Measurements from ENCODE around the gene NCAM2.

Gene NCAM2

DNA sequence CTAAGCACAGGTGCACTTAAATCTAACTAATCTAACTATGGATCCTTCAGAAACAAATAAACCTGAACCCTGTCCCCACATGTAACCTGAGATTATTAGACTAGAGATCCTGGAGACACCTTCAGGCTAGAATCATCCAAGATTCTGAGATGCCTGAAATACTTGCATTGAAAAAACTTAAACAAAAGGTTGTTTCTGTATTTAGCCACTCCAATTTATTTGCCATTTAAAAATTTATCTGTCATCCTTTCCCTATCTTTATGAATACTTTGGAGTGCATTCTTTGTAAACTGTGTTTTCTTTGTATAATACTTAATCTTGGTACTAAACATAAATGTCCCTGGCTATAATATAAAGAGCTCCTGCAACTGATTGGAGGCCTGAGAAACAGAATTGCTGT lies 270.7 kb downstream of the NCAM2 start:
- CTCF ChIA-PET: interaction anchor here (1.6 kb wide), 1 partner anchor 19 kb away, joined by 3 read pairs; no protein-coding TSS in a partner anchor
- POLR2A ChIA-PET: no interaction called here
- TF ChIP-seq, protein P1, sequence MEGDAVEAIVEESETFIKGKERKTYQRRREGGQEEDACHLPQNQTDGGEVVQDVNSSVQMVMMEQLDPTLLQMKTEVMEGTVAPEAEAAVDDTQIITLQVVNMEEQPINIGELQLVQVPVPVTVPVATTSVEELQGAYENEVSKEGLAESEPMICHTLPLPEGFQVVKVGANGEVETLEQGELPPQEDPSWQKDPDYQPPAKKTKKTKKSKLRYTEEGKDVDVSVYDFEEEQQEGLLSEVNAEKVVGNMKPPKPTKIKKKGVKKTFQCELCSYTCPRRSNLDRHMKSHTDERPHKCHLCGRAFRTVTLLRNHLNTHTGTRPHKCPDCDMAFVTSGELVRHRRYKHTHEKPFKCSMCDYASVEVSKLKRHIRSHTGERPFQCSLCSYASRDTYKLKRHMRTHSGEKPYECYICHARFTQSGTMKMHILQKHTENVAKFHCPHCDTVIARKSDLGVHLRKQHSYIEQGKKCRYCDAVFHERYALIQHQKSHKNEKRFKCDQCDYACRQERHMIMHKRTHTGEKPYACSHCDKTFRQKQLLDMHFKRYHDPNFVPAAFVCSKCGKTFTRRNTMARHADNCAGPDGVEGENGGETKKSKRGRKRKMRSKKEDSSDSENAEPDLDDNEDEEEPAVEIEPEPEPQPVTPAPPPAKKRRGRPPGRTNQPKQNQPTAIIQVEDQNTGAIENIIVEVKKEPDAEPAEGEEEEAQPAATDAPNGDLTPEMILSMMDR (IDR thresholded peaks at IDR 0.05; ENCODE audit: control extremely low read depth, extremely low read depth, low read depth, missing control alignments): no peak
- DNase-seq (ENCODE audit: extremely low spot score): no peak

DNA sequence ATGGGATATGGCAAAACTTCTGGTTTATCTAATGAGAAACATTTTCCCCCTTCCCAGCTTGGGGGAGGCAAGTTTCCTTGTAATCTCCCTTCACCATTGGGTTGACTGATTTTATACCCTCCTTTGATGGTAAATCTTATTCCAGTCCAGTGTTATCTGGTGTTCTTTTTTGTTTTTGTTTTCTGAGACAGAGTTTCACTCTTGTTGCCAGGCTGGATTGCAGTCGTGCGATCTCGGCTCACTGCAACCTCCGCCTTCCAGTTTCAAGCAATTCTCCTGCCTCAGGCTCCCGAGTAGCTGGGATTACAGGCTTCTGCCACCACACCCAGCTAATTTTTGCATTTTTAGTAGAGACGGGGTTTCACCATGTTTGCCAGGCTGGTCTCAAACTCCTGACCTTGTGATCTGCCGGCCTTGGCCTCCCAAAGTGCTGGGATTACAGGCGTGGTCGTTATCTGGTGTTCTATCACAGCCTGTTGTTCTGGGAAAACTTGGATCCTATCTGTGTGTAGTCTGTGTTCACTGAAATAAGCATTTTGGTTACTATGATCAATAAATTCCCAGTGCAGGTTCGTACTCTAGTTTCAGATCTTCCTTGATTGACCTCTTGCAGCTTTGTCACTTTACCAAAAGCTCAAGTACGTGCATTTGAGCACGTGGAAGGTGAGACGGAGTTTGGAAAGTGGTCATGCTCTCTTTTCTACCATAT lies 281.1 kb downstream of the NCAM2 start:
- no peak for DNase-seq (ENCODE audit: extremely low spot score)
- TF ChIP-seq, protein P1 (IDR thresholded peaks at IDR 0.05; ENCODE audit: control extremely low read depth, extremely low read depth, low read depth, missing control alignments): no peak
- POLR2A ChIA-PET: no interaction called here
- CTCF ChIA-PET: no interaction called here

DNA sequence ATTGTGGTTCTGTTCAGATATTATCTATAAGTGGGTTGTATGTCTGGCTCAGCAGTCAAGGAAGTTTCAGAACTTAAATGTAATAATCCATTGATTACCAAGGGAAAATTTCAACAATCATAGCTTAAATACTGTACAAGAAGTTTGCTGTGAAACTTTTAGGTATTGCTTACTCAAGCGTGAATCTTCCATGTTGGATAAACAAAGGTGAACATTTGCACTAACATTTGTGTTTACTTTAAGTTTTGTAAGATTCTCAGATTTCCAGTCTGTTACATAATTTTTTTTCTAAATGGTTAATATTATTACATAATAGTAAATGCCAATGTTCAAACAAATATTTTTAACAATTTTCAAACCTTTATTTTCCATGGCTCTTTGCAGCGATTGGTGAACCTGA lies 285.6 kb downstream of the NCAM2 start:
- no peak for DNase-seq (ENCODE audit: extremely low spot score)
- TF ChIP-seq, protein P1 (IDR thresholded peaks at IDR 0.05; ENCODE audit: control extremely low read depth, extremely low read depth, low read depth, missing control alignments): no peak
- POLR2A ChIA-PET: no interaction called here
- CTCF ChIA-PET: no interaction called here

DNA sequence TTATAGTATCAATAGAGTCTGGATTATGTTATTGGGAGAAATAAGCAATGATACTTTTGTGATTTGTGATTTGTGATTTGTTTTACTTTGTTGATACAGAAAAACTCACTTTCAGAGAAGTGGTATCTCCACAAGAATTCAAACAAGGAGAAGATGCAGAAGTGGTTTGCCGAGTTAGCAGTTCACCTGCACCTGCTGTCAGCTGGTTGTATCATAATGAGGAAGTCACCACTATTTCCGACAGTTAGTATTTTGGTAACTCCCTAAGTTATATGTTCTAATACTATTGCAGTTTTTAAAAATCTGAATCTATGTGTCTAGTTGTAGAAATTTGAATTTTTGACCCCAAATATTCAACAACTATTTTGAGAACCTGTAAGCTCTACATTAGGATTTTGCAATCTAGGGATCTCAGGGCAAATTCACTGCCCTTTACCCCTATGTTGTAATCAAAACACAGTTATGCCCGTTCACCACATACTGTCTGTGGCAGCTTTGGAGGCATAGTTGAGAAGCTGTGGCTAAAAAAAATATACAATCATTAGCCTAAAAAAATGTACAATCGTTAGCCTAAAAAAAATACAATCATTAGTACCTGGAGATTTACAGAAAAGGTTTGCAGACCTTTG lies 288.1 kb downstream of the NCAM2 start:
- CTCF ChIA-PET: no interaction called here
- no peak for DNase-seq (ENCODE audit: extremely low spot score)

DNA sequence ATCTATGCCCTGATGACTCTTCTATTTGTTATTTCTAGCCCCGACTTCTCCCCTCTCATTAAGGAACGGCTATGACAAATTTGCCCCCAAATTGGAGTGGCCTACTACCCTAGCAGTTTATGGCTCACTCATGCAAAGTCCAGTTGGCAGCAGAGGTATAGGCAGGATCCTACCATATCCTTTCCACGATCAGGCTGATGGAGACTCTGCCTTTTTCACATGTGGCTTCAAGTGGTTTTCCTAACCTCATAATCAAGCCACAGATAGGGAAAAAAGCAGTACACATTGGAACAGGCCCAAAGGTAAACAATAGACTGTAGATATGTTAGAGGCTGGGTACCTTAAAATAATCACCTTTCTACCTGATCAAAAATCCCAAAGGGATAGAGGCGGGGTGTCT lies 292.5 kb downstream of the NCAM2 start:
- ChIA-PET POLR2A (no interaction called here), CTCF (no interaction called here)
- no peak for DNase-seq (ENCODE audit: extremely low spot score)
- TF ChIP-seq, protein P1 (IDR thresholded peaks at IDR 0.05; ENCODE audit: control extremely low read depth, extremely low read depth, low read depth, missing control alignments): no peak

More for the DNA sequence above, 288.1 kb downstream of the NCAM2 start:
- TF ChIP-seq, protein P1 (IDR thresholded peaks at IDR 0.05; ENCODE audit: control extremely low read depth, extremely low read depth, low read depth, missing control alignments): no peak
- POLR2A ChIA-PET: no interaction called here

- TF ChIP-seq, protein P1 (IDR thresholded peaks at IDR 0.05; ENCODE audit: control extremely low read depth, extremely low read depth, low read depth, missing control alignments): no peak
- no peak for DNase-seq (ENCODE audit: extremely low spot score)
- CTCF ChIA-PET: no interaction called here
- POLR2A ChIA-PET: no interaction called here
Measured at GRCh38 chr21:21291883-21292569, 293.8 kb downstream of the NCAM2 start.

All from GM10248 (cell line).